ENCODE results near the gene FLT1.

Gene FLT1

DNA sequence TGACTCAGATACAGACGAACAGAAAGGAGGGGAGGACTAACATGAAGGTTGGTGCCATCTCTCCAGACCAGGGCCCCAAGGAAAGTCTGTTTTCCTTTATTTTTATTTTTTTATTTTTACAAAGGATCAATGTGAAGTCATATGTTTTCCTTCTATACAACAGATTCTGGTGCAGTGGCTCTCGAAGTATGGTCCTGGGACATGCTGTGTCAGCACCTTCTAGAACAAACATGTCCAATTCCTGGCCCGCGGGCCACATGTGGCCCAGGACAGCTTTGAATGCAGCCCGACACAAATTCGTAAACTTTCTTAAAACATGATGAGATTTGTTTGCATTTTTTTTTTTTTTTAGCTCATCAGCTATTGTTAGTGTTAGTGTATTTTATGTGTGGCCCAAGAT, 174.7 kb downstream of the FLT1 start:
- Histone ChIP-seq H3K4me2 (ENCODE audit: low read length) (no peak overlapping the region), H4K20me1 (ENCODE audit: insufficient read depth, low read length) (no peaks in the 10 kb centered on the region), H3K9me2 (ENCODE audit: low read depth, low read length) (no peaks in the 10 kb centered on the region), H3K36me3 (ENCODE audit: insufficient read depth, low read length) (no peaks in the 10 kb centered on the region), H3K9me3 (ENCODE audit: low read length) (no peaks in the 10 kb centered on the region), H3K27me3 (ENCODE audit: insufficient read depth, low read length) (no peaks in the 10 kb centered on the region), H3K9ac (ENCODE audit: low read length) (no peak overlapping the region), H2AFZ (ENCODE audit: low read length) (no peak overlapping the region), H3F3A (ENCODE audit: insufficient read depth, low read length) (no peaks in the 10 kb centered on the region), H3K79me2 (ENCODE audit: insufficient read depth, low read length) (no peaks in the 10 kb centered on the region), H3K4me3 (ENCODE audit: low read depth, low read length, poor library complexity, severe bottlenecking) (no peak overlapping the region), H3K27ac (ENCODE audit: low read depth, low read length, poor library complexity, severe bottlenecking) (no peak overlapping the region), H3K4me1 (ENCODE audit: insufficient read depth, low read length, severe bottlenecking) (no peaks in the 10 kb centered on the region)
- TF ChIP-seq EZH2 (IDR thresholded peaks at IDR 0.05; ENCODE audit: borderline replicate concordance, low read length) = no peak
- TF ChIP-seq, protein P1, sequence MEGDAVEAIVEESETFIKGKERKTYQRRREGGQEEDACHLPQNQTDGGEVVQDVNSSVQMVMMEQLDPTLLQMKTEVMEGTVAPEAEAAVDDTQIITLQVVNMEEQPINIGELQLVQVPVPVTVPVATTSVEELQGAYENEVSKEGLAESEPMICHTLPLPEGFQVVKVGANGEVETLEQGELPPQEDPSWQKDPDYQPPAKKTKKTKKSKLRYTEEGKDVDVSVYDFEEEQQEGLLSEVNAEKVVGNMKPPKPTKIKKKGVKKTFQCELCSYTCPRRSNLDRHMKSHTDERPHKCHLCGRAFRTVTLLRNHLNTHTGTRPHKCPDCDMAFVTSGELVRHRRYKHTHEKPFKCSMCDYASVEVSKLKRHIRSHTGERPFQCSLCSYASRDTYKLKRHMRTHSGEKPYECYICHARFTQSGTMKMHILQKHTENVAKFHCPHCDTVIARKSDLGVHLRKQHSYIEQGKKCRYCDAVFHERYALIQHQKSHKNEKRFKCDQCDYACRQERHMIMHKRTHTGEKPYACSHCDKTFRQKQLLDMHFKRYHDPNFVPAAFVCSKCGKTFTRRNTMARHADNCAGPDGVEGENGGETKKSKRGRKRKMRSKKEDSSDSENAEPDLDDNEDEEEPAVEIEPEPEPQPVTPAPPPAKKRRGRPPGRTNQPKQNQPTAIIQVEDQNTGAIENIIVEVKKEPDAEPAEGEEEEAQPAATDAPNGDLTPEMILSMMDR (IDR thresholded peaks at IDR 0.05; ENCODE audit: low read length) = no peak

DNA sequence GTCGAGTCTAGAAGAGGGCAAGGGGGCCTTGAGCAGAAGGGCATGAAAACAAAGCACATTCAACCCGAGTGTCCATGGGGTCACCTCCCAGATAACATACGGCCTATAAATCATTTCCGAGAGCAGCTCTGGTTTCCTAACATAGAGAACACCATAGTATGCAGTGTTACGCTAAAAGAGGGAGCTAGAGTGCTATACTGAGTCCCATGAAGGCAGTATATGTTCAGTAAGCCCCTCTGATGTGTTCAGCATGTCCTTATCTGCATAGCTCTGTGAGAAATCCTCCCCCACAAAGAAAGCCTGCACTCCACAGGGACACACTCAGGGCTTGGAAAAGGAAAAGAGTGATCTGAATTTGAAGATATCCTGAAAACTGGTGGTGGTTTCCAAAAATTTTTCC, 175.4 kb downstream of the FLT1 start:
- Histone ChIP-seq H3K4me1 (ENCODE audit: insufficient read depth, low read length, severe bottlenecking) (no peaks in the 10 kb centered on the region), H3F3A (ENCODE audit: insufficient read depth, low read length) (no peaks in the 10 kb centered on the region), H3K27ac (ENCODE audit: low read depth, low read length, poor library complexity, severe bottlenecking) (no peak overlapping the region), H3K4me2 (ENCODE audit: low read length) (no peak overlapping the region), H3K27me3 (ENCODE audit: insufficient read depth, low read length) (no peaks in the 10 kb centered on the region), H3K4me3 (ENCODE audit: low read depth, low read length, poor library complexity, severe bottlenecking) (no peak overlapping the region), H3K9me3 (ENCODE audit: low read length) (no peaks in the 10 kb centered on the region), H4K20me1 (ENCODE audit: insufficient read depth, low read length) (no peaks in the 10 kb centered on the region), H2AFZ (ENCODE audit: low read length) (no peak overlapping the region), H3K9me2 (ENCODE audit: low read depth, low read length) (no peaks in the 10 kb centered on the region), H3K79me2 (ENCODE audit: insufficient read depth, low read length) (no peaks in the 10 kb centered on the region), H3K9ac (ENCODE audit: low read length) (no peak overlapping the region), H3K36me3 (ENCODE audit: insufficient read depth, low read length) (no peaks in the 10 kb centered on the region)
- TF ChIP-seq EZH2 (IDR thresholded peaks at IDR 0.05; ENCODE audit: borderline replicate concordance, low read length) = no peak
- TF ChIP-seq, protein P1 (IDR thresholded peaks at IDR 0.05; ENCODE audit: low read length) = no peak

DNA sequence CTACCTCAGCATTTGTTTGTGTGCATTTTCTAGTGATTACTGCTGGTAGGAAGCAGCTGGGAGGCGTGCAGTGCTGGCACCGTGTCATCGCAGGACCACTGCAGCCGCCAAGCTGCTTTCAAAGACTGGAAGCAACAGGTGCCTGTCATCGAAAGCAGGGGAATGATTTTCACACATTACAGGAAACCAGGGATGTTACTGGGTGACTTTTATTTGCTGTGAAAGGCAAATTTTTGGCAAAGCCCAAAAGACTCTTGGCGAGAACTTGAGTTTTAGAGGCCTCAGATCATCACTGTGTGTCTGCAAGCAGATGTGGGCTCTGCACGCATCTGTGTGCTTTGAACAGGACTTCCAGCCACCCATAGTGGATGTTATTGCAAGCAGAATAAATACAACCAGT, 176.4 kb downstream of the FLT1 start:
- no peaks in the 10 kb centered on the region for H3F3A ChIP-seq (ENCODE audit: insufficient read depth, low read length)
- no peak overlapping the region for H3K9ac ChIP-seq (ENCODE audit: low read length)
- H3K4me3 ChIP-seq (ENCODE audit: low read depth, low read length, poor library complexity, severe bottlenecking) = no peak overlapping the region
- no peaks in the 10 kb centered on the region for H3K9me3 ChIP-seq (ENCODE audit: low read length)
- no peaks in the 10 kb centered on the region for H3K9me2 ChIP-seq (ENCODE audit: low read depth, low read length)
- no peak overlapping the region for H3K4me2 ChIP-seq (ENCODE audit: low read length)
- H3K27ac ChIP-seq (ENCODE audit: low read depth, low read length, poor library complexity, severe bottlenecking) = no peak overlapping the region
- H4K20me1 ChIP-seq (ENCODE audit: insufficient read depth, low read length) = no peaks in the 10 kb centered on the region
- no peak for TF ChIP-seq EZH2 (IDR thresholded peaks at IDR 0.05; ENCODE audit: borderline replicate concordance, low read length)
- TF ChIP-seq, protein P1 (IDR thresholded peaks at IDR 0.05; ENCODE audit: low read length) = no peak
- no peaks in the 10 kb centered on the region for H3K36me3 ChIP-seq (ENCODE audit: insufficient read depth, low read length)
- no peaks in the 10 kb centered on the region for H3K27me3 ChIP-seq (ENCODE audit: insufficient read depth, low read length)
- no peak overlapping the region for H2AFZ ChIP-seq (ENCODE audit: low read length)
- no peaks in the 10 kb centered on the region for H3K79me2 ChIP-seq (ENCODE audit: insufficient read depth, low read length)
- no peaks in the 10 kb centered on the region for H3K4me1 ChIP-seq (ENCODE audit: insufficient read depth, low read length, severe bottlenecking)

Measured in OCI-LY1 (cell line).